A549 (cell line): ENCODE results near the gene PKNOX1. TPM values are rescaled to one million over a fixed set of nuclear protein-coding genes. Genes with fewer than 3 reads are reported as not detected.

Source experiments
- ATAC-seq, 2 experiments: fragments of 200-7000 bp in 1 of 2; fragments of >200 bp in 1 of 2; cut with Nextera tagmentation in 1 of 2; cut with Tn5 transposase in 1 of 2; 3 replicates each; pipeline versions ENCODE4 v1.8.0 to v1.9.1; 2018 to 2020; ENCODE audit warnings: mild to moderate bottlenecking in 1 of 2, moderate library complexity in 1 of 2
- CTCF ChIA-PET: fragments of 300-600 bp; sonication (Branson Sonifier 250); formaldehyde crosslinking; extraction: SDS; loops from one replicate; lab custom pipeline; 2021; ENCODE audit warnings: antibody characterized with exemption, inconsistent platforms; lab: Yijun Ruan, JAX
- POLR2A ChIA-PET: fragments of 350-600 bp; formaldehyde crosslinking; extraction: SDS; loops from one replicate; lab custom pipeline; 2021; ENCODE audit warnings: antibody characterized with exemption, inconsistent platforms; lab: Yijun Ruan, JAX
- DNase-seq, 2 experiments: peaks; one replicate each; pipeline versions ENCODE4 v3.0.0 to v3.0.0-alpha.2; 2011 to 2016; ENCODE audit warnings: low read depth in 1 of 2, low spot score in 1 of 2
- FAIRE-seq: peaks from 2 replicates; lab custom pipeline; 2011; peaks lifted over from hg19 to GRCh38; lab: Jason Lieb, UNC
- H3K27ac ChIP-seq, 2 experiments: fragments of >200 bp; sonication (Bioruptor Twin); formaldehyde crosslinking; 3 replicates each; pipeline ENCODE4 v1.5.1; 2016 to 2017
- H3K4me1 ChIP-seq: fragments of >200 bp; sonication (Bioruptor Twin); formaldehyde crosslinking; 3 replicates; pipeline ENCODE4 v1.6.1; 2016
- H3K4me2 ChIP-seq: fragments of >200 bp; sonication (Bioruptor Twin); formaldehyde crosslinking; 3 replicates; pipeline ENCODE4 v1.6.1; 2016
- H3K4me3 ChIP-seq: fragments of >200 bp; sonication (Bioruptor Twin); formaldehyde crosslinking; 3 replicates; pipeline ENCODE4 v1.5.1; 2016
- H3K9me3 ChIP-seq: fragments of >200 bp; sonication (Bioruptor Twin); formaldehyde crosslinking; 3 replicates; pipeline ENCODE4 v1.6.1; 2016
- ATOH8 ChIP-seq: fragments of 250-450 bp; sonication (Bioruptor Pico); IDR thresholded peaks from 2 replicates; pipeline ENCODE4 v1.5.0; 2020; ENCODE audit warnings: low read depth, mild to moderate bottlenecking, moderate library complexity
- CEBPB ChIP-seq, 2 experiments: fragments of >200 bp in 1 of 2; sonication (Bioruptor Twin) in 1 of 2; formaldehyde crosslinking in 1 of 2; IDR thresholded peaks; 2 replicates each; pipeline ENCODE4 v1.6.1; 2012 to 2016
- CHD4 ChIP-seq: fragments of 200-600 bp; sonication (generic); IDR thresholded peaks from 2 replicates; pipeline ENCODE4 v1.6.1; 2016; ENCODE audit warnings: antibody characterized with exemption, mild to moderate bottlenecking, borderline replicate concordance
- CTCF ChIP-seq: fragments of >200 bp; sonication (Bioruptor Twin); formaldehyde crosslinking; IDR thresholded peaks from 3 replicates; pipeline ENCODE4 v1.5.1; 2016
- EHMT2 ChIP-seq: fragments of 200-600 bp; sonication (generic); IDR thresholded peaks from 2 replicates; pipeline ENCODE4 v1.6.1; 2016; ENCODE audit warnings: antibody characterized with exemption, low read depth, mild to moderate bottlenecking, moderate library complexity
- EP300 ChIP-seq, 2 experiments: fragments of >200 bp; sonication (Bioruptor Twin); formaldehyde crosslinking; IDR thresholded peaks; 2 replicates in 1 of 2; 3 replicates in 1 of 2; pipeline ENCODE4 v1.6.1; 2016 to 2017
- ESRRA ChIP-seq: fragments of 150-350 bp; IDR thresholded peaks from 2 replicates; pipeline ENCODE4 v1.6.1; 2014; ENCODE audit warnings: mild to moderate bottlenecking, low read length, borderline replicate concordance
- FOXS1 ChIP-seq: fragments of 250-450 bp; sonication (Bioruptor Pico); IDR thresholded peaks from 2 replicates; pipeline ENCODE4 v1.5.0; 2020; ENCODE audit warnings: mild to moderate bottlenecking, moderate library complexity
- JUN ChIP-seq, 2 experiments: fragments of >200 bp; sonication (Bioruptor Twin); formaldehyde crosslinking; IDR thresholded peaks; 2 replicates in 1 of 2; 3 replicates in 1 of 2; pipeline ENCODE4 v1.6.1; 2016 to 2017
- KDM5A ChIP-seq: fragments of 200-600 bp; sonication (generic); IDR thresholded peaks from 2 replicates; pipeline ENCODE4 v1.6.1; 2016; ENCODE audit warnings: antibody characterized with exemption, mild to moderate bottlenecking
- MAFK ChIP-seq: fragments of 450-650 bp; IDR thresholded peaks from 2 replicates; pipeline ENCODE4 v1.6.1; 2014; ENCODE audit not compliant: partially characterized antibody
- MAX ChIP-seq: IDR thresholded peaks from 2 replicates; pipeline ENCODE4 v1.6.1; 2012
- PBX3 ChIP-seq: IDR thresholded peaks from 2 replicates; pipeline ENCODE4 v1.6.1; 2012
- RAD21 ChIP-seq, 2 experiments: fragments of >200 bp in 1 of 2; sonication (Bioruptor Twin) in 1 of 2; formaldehyde crosslinking in 1 of 2; IDR thresholded peaks in 1 of 2; conservative IDR thresholded peaks in 1 of 2; 2 replicates in 1 of 2; 3 replicates in 1 of 2; pipeline ENCODE4 v1.6.1; 2012 to 2018; ENCODE audit warnings: inconsistent platforms in 1 of 2
- RARB ChIP-seq: fragments of 250-450 bp; sonication (Bioruptor Pico); IDR thresholded peaks from 2 replicates; pipeline ENCODE4 v1.8.0; 2021; ENCODE audit warnings: mild to moderate bottlenecking, moderate library complexity
- RCOR1 ChIP-seq: fragments of 150-350 bp; IDR thresholded peaks from 2 replicates; pipeline ENCODE4 v1.6.1; 2014; ENCODE audit warnings: antibody characterized with exemption, low read length, low read depth
- SREBF2 ChIP-seq: fragments of 450-650 bp; IDR thresholded peaks from 2 replicates; pipeline ENCODE4 v1.6.1; 2014; ENCODE audit warnings: mild to moderate bottlenecking, moderate library complexity
- TP53 ChIP-seq: fragments of 250-450 bp; sonication (Bioruptor Pico); IDR thresholded peaks from 2 replicates; pipeline ENCODE4 v1.5.0; 2021; ENCODE audit warnings: mild to moderate bottlenecking, moderate library complexity
- ZC3H11A ChIP-seq: fragments of 450-650 bp; IDR thresholded peaks from 2 replicates; pipeline ENCODE4 v1.6.1; 2014; ENCODE audit warnings: antibody characterized with exemption, mild to moderate bottlenecking
- ZFP36 ChIP-seq: fragments of 450-650 bp; IDR thresholded peaks from 2 replicates; pipeline ENCODE4 v1.6.1; 2014; ENCODE audit warnings: borderline replicate concordance; ENCODE audit not compliant: partially characterized antibody
- ZSCAN20 ChIP-seq: fragments of 250-450 bp; sonication (Bioruptor Pico); IDR thresholded peaks from 2 replicates; pipeline ENCODE4 v1.8.0; 2022; ENCODE audit warnings: mild to moderate bottlenecking, moderate library complexity
- WGBS: methylation state at CpG from one replicate; pipeline ENCODE4 v1.1.6; 2017; ENCODE audit errors: missing lambda C conversion rate; 5-methylcytosine and 5-hydroxymethylcytosine counted together
- polyA plus RNA-seq, 4 experiments: library from polyadenylated mRNA; depleted of rRNA in 3 of 4; stranded (reverse); fragments of >200 nt; fragmentation: RNase III in 1 of 4; extraction: RNeasy Plus Mini Kit Qiagen cat#74134 plus additional on column Dnase treatment in 1 of 4; gene quantifications; 2 replicates in 3 of 4; 3 replicates in 1 of 4; pipeline ENCODE4 v1.2.3, GENCODE V29; 2011 to 2017
- TF ChIP-seq, protein P1 (sequence below): fragments of 200-600 bp; sonication (generic); IDR thresholded peaks from 2 replicates; pipeline ENCODE4 v1.6.1; 2016; ENCODE audit warnings: antibody characterized with exemption, mild to moderate bottlenecking, moderate library complexity
- TF ChIP-seq, protein P2 (sequence below): fragments of >200 bp; sonication (Bioruptor Twin); formaldehyde crosslinking; IDR thresholded peaks from 3 replicates; pipeline ENCODE4 v1.6.1; 2016

Gene PKNOX1
- polyA plus RNA-seq, 2 of the 4 experiments (the other 2 are of a cell fraction), result 3.9 to 16.3 TPM

GRCh38 chr21:43015906-43016540 is 41.7 kb downstream of the PKNOX1 start:
- 94% methylated on average over 13 of the region's 13 CpGs for WGBS
- POLR2A ChIA-PET, result no interaction called here
- DNase-seq (no peak), FAIRE-seq (no peak), ATAC-seq (no peak)
- no peak overlapping the region for H3K27ac ChIP-seq
- CTCF ChIA-PET, result no interaction called here
- TF ChIP-seq MAX (no peak), MAFK (no peak), ZFP36 (no peak), RCOR1 (no peak), CHD4 (no peak), FOXS1 (CRISPR knock-in tag) (no peak), SREBF2 (no peak), EHMT2 (no peak), ZSCAN20 (CRISPR knock-in tag) (no peak), ZC3H11A (no peak), JUN (IDR thresholded peaks at IDR 0.05) (no peak), CTCF (no peak), EP300 (IDR thresholded peaks at IDR 0.05) (no peak), PBX3 (no peak), KDM5A (no peak)
- TF ChIP-seq, protein P1, sequence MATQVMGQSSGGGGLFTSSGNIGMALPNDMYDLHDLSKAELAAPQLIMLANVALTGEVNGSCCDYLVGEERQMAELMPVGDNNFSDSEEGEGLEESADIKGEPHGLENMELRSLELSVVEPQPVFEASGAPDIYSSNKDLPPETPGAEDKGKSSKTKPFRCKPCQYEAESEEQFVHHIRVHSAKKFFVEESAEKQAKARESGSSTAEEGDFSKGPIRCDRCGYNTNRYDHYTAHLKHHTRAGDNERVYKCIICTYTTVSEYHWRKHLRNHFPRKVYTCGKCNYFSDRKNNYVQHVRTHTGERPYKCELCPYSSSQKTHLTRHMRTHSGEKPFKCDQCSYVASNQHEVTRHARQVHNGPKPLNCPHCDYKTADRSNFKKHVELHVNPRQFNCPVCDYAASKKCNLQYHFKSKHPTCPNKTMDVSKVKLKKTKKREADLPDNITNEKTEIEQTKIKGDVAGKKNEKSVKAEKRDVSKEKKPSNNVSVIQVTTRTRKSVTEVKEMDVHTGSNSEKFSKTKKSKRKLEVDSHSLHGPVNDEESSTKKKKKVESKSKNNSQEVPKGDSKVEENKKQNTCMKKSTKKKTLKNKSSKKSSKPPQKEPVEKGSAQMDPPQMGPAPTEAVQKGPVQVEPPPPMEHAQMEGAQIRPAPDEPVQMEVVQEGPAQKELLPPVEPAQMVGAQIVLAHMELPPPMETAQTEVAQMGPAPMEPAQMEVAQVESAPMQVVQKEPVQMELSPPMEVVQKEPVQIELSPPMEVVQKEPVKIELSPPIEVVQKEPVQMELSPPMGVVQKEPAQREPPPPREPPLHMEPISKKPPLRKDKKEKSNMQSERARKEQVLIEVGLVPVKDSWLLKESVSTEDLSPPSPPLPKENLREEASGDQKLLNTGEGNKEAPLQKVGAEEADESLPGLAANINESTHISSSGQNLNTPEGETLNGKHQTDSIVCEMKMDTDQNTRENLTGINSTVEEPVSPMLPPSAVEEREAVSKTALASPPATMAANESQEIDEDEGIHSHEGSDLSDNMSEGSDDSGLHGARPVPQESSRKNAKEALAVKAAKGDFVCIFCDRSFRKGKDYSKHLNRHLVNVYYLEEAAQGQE, result no peak
- H3K4me2 ChIP-seq, result no peak overlapping the region
- H3K4me3 ChIP-seq, result no peak overlapping the region
- H3K9me3 ChIP-seq, result no peaks in the 10 kb centered on the region
- H3K4me1 ChIP-seq, result no peaks in the 10 kb centered on the region

DNA sequence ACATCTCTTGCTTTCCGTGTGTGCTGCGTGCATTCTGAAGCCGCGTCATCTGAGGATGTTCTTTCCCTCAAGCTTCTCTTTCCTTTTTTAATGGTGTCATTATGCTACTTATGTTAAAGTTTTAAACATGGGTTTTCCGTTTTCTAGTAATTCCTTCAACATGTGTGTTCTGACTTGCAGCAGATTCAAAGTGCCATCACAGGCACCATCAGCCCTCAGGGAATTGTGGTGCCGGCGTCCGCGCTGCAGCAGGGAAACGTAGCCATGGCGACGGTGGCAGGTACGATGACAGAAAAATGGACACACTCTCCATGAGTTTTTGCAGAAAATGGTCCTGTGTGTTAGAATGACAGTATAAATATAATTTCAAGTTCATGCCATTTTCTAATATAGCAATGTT is 42.4 kb downstream of the PKNOX1 start:
- CTCF ChIA-PET, result no interaction called here
- Histone ChIP-seq H3K27ac (no peak overlapping the region), H3K4me1 (no peaks in the 10 kb centered on the region), H3K4me2 (no peak overlapping the region), H3K9me3 (no peaks in the 10 kb centered on the region), H3K4me3 (no peak overlapping the region)
- DNase-seq (no peak), FAIRE-seq (no peak), ATAC-seq (no peak)
- POLR2A ChIA-PET, result no interaction called here
- WGBS, result 91% methylated on average over 13 of the region's 13 CpGs
- TF ChIP-seq ZC3H11A (no peak), RAD21 (conservative IDR thresholded peaks at IDR 0.05 in 1 of 2, IDR thresholded peaks at IDR 0.05 in 1 of 2) (no peak), ESRRA (no peak), RARB (no peak), CEBPB (IDR thresholded peaks at IDR 0.05) (no peak), ATOH8 (CRISPR knock-in tag) (no peak), TP53 (CRISPR knock-in tag) (no peak), ZFP36 (no peak)
- TF ChIP-seq, protein P2, sequence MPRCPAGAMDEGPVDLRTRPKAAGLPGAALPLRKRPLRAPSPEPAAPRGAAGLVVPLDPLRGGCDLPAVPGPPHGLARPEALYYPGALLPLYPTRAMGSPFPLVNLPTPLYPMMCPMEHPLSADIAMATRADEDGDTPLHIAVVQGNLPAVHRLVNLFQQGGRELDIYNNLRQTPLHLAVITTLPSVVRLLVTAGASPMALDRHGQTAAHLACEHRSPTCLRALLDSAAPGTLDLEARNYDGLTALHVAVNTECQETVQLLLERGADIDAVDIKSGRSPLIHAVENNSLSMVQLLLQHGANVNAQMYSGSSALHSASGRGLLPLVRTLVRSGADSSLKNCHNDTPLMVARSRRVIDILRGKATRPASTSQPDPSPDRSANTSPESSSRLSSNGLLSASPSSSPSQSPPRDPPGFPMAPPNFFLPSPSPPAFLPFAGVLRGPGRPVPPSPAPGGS, result no peak
- TF ChIP-seq, protein P1, result no peak
